Occipital lobe (tissue), 2 donors: ENCODE data around the gene ZNF181. TPM values are rescaled to one million over a fixed set of nuclear protein-coding genes. Genes with fewer than 3 reads are reported as not detected.

Experiments used
- DNase-seq: peaks from one replicate; lab custom pipeline; 2025; lab: John Stamatoyannopoulos, UW
- total RNA-seq: library from RNA; depleted of rRNA; stranded (reverse); fragments of >200 nt; gene quantifications from one replicate; pipeline ENCODE4 v1.2.3, GENCODE V29; 2014

ZNF181 gene
- total RNA-seq, 1 donor from 2014 or later, result 53.0 TPM

DNA sequence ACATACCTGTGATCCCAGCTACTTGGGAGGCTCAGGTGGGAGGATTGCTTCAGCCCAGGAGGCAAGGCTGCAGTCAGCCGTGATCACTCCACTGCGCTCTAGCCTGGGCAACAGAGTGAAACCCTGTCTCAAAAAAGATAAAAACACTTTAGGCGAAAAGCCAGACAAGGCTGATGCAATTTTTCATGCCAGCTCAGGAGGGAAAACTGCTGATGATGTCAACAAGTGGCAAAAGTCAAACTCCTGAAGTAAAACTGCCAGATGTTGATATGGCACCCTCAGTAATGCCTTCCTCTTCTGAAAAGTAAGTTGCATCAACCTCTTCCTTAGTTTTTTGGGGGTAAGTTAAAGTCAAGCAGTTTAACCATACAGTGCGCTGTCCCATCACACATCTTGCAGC, 23.4 kb downstream of the ZNF181 start:
- DNase-seq, result no peak

DNA sequence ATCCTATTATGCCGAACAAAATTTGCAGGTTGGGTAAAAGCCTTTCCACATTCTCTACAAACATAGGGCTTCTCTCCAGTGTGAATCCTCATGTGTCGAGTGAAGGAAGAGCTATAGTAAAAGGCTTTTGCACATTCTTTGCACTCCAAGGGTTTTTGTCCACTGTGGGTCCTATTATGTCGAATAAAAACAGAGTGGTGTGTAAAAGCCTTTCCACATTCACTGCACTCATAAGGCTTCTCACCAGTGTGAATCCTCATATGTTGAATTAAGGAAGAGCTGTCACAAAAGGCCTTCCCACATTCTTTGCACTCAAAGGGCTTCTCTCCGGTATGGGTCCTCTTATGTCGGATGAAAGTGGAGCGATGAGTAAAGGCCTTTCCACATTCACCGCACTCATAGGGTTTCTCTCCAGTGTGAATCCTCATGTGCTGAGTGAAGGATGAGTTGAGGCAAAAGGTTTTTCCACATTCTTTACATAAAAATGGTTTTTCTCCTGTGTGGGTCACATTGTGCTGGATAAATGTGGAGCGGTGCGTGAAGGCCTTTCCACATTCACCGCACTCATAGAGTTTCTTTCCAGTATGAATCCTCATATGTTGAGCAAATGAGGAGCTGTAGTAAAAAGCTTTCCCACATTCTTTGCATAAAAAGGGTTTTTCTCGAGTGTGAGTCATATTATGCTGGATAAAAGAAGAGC, 25.3 kb downstream of the ZNF181 start:
- no peak for DNase-seq

DNA sequence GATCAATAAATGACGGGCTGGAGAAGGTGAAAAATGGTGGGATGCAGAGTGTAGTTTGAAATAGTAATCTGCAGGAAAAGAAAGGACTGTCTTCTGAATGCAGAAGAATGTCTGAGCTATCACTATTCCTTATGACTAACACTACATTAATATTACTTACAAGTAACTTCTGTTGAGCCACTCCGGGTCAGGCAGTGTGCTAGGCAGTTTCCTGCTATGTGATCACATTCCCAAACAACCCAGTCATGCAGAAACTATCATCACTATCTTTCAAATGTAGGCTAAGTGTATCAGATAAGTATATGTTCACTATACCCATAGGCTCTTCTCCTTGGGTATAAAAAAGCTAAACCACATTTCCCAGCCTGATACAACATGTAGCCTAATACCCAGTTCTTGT, 32.3 kb downstream of the ZNF181 start:
- DNase-seq, result no peak

GRCh38 chr19:34767951-34768350, 33.9 kb downstream of the ZNF181 start:
- no peak for DNase-seq

- DNase-seq, result peak; percentile 84
Observed at GRCh38 chr19:34772697-34773554, 38.9 kb downstream of the ZNF181 start, which contains the start of gene ZNF599. ZNF599 (minus strand) TSS chr19:34773215; CDS start chr19:34772841, 374 bp downstream.

GRCh38 chr19:34773555-34773864, 39.5 kb downstream of the ZNF181 start:
- DNase-seq, result no peak

- no peak for DNase-seq
Observed at GRCh38 chr19:34774857-34775256, 40.8 kb downstream of the ZNF181 start.

- DNase-seq, result no peak
Observed at GRCh38 chr19:34778342-34778741, 44.3 kb downstream of the ZNF181 start.

- no peak for DNase-seq
Observed at GRCh38 chr19:34779652-34780051, 45.6 kb downstream of the ZNF181 start.

- no peak for DNase-seq
Observed at GRCh38 chr19:34786236-34786635, 52.2 kb downstream of the ZNF181 start.

DNA sequence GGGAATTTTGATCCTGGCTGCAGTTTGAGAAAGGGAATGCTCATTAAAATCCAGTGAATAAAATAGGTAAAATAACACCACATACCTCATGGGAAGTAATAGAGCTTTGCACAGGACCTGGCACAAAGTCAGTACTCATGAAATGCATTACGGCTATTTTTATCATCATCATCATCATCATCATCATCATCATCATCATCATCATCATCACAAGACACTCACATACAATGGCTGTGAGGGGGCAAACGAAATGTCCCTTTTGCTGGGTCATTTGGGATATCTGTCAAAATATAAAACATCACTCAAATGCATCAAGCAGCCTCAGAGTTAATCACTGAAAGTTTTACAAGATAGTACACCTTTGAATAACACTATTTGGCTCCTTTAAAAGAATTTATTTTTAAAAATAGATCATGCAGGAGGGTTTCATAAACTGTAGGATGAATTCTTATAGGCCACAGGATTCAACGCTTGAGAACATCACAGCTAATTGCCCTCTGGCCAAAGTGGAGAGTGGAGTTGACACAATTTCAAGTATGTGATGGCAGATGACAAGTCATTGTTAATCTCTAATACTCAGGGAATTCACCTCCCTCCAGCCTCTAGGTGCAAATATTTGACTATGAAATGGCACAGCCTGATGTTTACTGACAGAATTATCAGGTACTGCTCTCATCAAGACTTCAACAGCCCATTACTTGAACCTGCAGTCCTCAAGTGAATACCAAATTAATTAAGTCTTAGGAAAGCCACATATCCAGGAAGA, 53.2 kb downstream of the ZNF181 start:
- DNase-seq, result no peak

DNA sequence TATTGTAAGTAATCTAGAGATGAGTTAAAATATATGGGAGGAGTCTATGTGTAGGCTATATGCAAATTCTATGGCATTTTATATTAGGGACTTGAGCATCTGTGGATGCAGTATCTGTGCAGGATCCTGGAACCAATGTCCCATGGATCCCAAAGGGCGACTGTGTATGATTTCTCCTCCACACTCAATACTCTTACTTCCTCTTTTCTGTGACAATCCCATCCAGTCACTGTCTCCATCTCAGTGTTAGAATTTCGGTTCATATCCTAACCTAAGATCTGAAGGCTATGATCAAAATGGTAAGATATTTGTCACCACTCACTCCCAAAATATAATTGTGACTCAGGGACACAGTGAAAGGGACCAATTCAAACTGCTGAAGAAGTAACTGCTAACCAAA, 54.0 kb downstream of the ZNF181 start:
- DNase-seq, result no peak

DNA sequence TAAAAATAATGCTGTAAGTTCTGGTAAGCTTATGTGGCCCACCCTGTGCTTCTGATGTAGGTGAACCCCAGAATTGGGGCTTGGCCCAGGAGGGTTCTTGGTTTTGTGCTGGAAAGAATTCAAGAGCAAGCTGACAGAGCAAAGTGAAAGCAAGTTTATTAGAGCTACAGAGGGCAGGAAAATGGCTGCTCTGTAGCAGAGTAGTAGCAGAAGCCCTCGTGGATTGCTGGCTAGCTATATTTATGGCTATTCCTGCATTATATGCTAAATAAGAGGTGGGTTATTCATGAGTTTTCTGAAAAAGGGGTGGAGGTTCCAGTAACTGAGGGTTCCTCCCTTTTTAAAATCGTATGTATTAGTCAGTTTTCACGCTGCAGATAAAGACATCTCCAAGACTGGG, 59.5 kb downstream of the ZNF181 start:
- no peak for DNase-seq

- no peak for DNase-seq
Observed at GRCh38 chr19:34794066-34794960, 60.3 kb downstream of the ZNF181 start.

Other genes starting within 250 kb of the ZNF181 start
- gene SCGB2B2, start 57.1 kb upstream of the ZNF181 start, total RNA-seq, result 0.16 TPM
- 74.1 TPM for gene ZNF302, start 56.6 kb upstream of the ZNF181 start, total RNA-seq
- gene ZNF599, start 39.0 kb downstream of the ZNF181 start, total RNA-seq, result 12.2 TPM
- 9.8 TPM for gene ZNF30, start 192.7 kb downstream of the ZNF181 start, total RNA-seq
- 19.0 TPM for gene ZNF792, start 230.0 kb downstream of the ZNF181 start, total RNA-seq